ENCODE results near the gene ERC2. TPM values are rescaled to one million over a fixed set of nuclear protein-coding genes. Genes with fewer than 3 reads are reported as not detected.

Gene ERC2
- total and polyA plus RNA-seq, 9 donors: 1.2 to 9.4 (median 5.4) TPM

- DNase-seq: no peak
- no peaks in the 10 kb centered on the region for H3K4me1 ChIP-seq (ENCODE audit: insufficient read depth)
- H3K27ac ChIP-seq: no peak overlapping the region
- no peaks in the 10 kb centered on the region for H3K27me3 ChIP-seq
- WGBS, 3 donors: 90 to 94% (median 92%) methylated on average over 3 of the region's 3 CpGs
- TF ChIP-seq POLR2A (IDR thresholded peaks at IDR 0.05) (no peak), EP300 (IDR thresholded peaks at IDR 0.05) (no peak)
- TF ChIP-seq, protein P1, sequence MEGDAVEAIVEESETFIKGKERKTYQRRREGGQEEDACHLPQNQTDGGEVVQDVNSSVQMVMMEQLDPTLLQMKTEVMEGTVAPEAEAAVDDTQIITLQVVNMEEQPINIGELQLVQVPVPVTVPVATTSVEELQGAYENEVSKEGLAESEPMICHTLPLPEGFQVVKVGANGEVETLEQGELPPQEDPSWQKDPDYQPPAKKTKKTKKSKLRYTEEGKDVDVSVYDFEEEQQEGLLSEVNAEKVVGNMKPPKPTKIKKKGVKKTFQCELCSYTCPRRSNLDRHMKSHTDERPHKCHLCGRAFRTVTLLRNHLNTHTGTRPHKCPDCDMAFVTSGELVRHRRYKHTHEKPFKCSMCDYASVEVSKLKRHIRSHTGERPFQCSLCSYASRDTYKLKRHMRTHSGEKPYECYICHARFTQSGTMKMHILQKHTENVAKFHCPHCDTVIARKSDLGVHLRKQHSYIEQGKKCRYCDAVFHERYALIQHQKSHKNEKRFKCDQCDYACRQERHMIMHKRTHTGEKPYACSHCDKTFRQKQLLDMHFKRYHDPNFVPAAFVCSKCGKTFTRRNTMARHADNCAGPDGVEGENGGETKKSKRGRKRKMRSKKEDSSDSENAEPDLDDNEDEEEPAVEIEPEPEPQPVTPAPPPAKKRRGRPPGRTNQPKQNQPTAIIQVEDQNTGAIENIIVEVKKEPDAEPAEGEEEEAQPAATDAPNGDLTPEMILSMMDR (IDR thresholded peaks at IDR 0.05): no peak
- intact Hi-C loops (cut with DNase I): no loop called here
- no peak overlapping the region for H3K4me3 ChIP-seq
- H3K9me3 ChIP-seq: no peaks in the 10 kb centered on the region
- no peaks in the 10 kb centered on the region for H3K36me3 ChIP-seq
Observed at GRCh38 chr3:55519019-55519418, 949.2 kb downstream of the ERC2 start.

DNA sequence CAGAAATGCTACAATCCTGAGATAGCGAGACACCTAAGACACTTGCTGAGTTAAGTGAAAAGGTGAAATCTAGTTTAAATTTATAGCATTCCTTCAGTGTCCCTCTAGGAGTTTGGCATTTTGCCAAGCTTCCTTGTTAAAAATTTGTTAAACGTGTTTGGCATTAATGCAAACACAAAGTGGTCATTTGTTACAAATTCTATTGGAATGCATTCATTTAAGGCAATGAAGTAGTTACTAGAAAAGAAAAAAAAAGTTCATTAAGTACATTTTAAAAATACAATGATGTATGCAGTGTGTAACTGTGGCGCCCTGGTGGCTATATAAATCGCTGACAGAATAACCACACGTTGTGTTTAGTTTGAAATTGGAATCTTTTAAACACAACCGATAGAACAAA lies 949.8 kb downstream of the ERC2 start:
- no peak overlapping the region for H3K27ac ChIP-seq
- H3K4me3 ChIP-seq: no peak overlapping the region
- no peaks in the 10 kb centered on the region for H3K36me3 ChIP-seq
- H3K27me3 ChIP-seq: no peaks in the 10 kb centered on the region
- no peaks in the 10 kb centered on the region for H3K4me1 ChIP-seq (ENCODE audit: insufficient read depth)
- H3K9me3 ChIP-seq: no peaks in the 10 kb centered on the region
- whole genome bisulfite sequencing, 3 donors: 62 to 75% (median 70%) methylated on average over 6 of the region's 6 CpGs
- DNase-seq: no peak
- intact Hi-C loops (cut with DNase I): no loop called here
- TF ChIP-seq EP300 (IDR thresholded peaks at IDR 0.05): no peak
- TF ChIP-seq, protein P1 (IDR thresholded peaks at IDR 0.05): no peak
- no peak for TF ChIP-seq POLR2A (IDR thresholded peaks at IDR 0.05)

DNA sequence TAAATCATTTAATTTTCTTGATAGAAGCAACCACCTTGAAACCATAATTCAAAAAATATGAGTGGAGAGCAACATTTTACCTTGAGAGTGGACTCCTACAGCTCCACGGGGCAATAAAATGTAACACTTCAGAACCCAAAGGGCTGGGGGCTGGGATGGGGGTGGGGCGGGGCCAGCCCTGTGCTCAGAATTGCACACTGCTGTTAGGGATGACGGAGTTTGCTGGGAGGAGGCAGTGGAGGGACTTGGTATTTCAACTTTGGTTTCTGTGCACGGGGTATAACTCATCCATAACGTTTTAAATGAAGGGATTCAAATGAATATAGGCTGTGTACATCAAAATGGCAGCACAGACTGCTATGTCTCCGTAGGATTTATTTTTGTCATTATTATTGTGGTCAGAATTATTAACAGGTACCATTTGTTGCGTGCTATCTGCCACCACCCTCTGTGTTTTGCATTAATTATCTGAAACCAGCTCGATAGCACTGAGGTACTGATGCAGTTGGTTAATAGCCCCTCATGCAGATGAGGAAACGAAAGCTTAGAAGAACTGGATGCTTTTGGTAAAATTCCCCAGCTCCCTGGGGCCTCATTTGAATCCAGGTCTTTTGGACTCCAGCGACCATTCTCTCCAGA lies 951.8 kb downstream of the ERC2 start:
- no peaks in the 10 kb centered on the region for H3K27me3 ChIP-seq
- intact Hi-C loops (cut with DNase I): no loop called here
- WGBS, 3 donors: 89 to 90% (median 89%) methylated on average over 10 of the region's 10 CpGs

GRCh38 chr3:55515550-55516246 lies 952.6 kb downstream of the ERC2 start:
- 67 to 69% (median 67%) methylated on average over 14 of the region's 14 CpGs for WGBS, 3 donors
- intact Hi-C loops (cut with DNase I): no loop called here
- TF ChIP-seq, protein P1 (IDR thresholded peaks at IDR 0.05): no peak
- TF ChIP-seq EP300 (IDR thresholded peaks at IDR 0.05): no peak
- TF ChIP-seq POLR2A (IDR thresholded peaks at IDR 0.05): no peak

More for the DNA sequence above, 951.8 kb downstream of the ERC2 start:
- no peak for DNase-seq
- no peak overlapping the region for H3K4me3 ChIP-seq
- H3K27ac ChIP-seq: no peak overlapping the region
- no peaks in the 10 kb centered on the region for H3K36me3 ChIP-seq
- H3K9me3 ChIP-seq: no peaks in the 10 kb centered on the region
- H3K4me1 ChIP-seq (ENCODE audit: insufficient read depth): peaks cover 5% of the 10 kb centered on the region
- no peak for TF ChIP-seq EP300 (IDR thresholded peaks at IDR 0.05)
- TF ChIP-seq, protein P1 (IDR thresholded peaks at IDR 0.05): no peak

More at GRCh38 chr3:55515550-55516246, 952.6 kb downstream of the ERC2 start:
- Histone ChIP-seq H3K27me3 (no peaks in the 10 kb centered on the region), H3K36me3 (no peaks in the 10 kb centered on the region), H3K4me3 (no peak overlapping the region), H3K27ac (no peak overlapping the region), H3K9me3 (no peaks in the 10 kb centered on the region), H3K4me1 (ENCODE audit: insufficient read depth) (peaks cover 5% of the 10 kb centered on the region)
- DNase-seq: no peak

Data from ovary (tissue), 9 donors.